SH-SY5Y (cell line): ENCODE results near the gene MORC3.

Experiments
- GATA2 ChIP-seq: IDR thresholded peaks from 2 replicates; pipeline ENCODE4 v1.6.1; 2011; ENCODE audit warnings: mild to moderate bottlenecking, low read depth, low read length
- GATA3 ChIP-seq: IDR thresholded peaks from 2 replicates; pipeline ENCODE4 v1.6.1; 2011; ENCODE audit warnings: low read depth, mild to moderate bottlenecking, low read length, moderate library complexity

The MORC3 gene

GRCh38 chr21:36321325-36322082 lies 1.5 kb downstream of the MORC3 start:
- TF ChIP-seq GATA3 = no peak
- TF ChIP-seq GATA2 = no peak

GRCh38 chr21:36322083-36322424 lies 2.1 kb downstream of the MORC3 start:
- TF ChIP-seq GATA3 = no peak
- TF ChIP-seq GATA2 = no peak

- TF ChIP-seq GATA3 (no peak), GATA2 (no peak)
Observed at GRCh38 chr21:36323032-36323431, 3.0 kb downstream of the MORC3 start.

GRCh38 chr21:36325373-36326010 lies 5.5 kb downstream of the MORC3 start:
- TF ChIP-seq GATA2 (no peak), GATA3 (no peak)

- no peak for TF ChIP-seq GATA2
- TF ChIP-seq GATA3 = no peak
Observed at GRCh38 chr21:36330904-36331303, 10.9 kb downstream of the MORC3 start.

GRCh38 chr21:36337099-36337509 lies 17.1 kb downstream of the MORC3 start:
- TF ChIP-seq GATA3 = no peak
- no peak for TF ChIP-seq GATA2

GRCh38 chr21:36338975-36339374 lies 19.0 kb downstream of the MORC3 start:
- TF ChIP-seq GATA3 (no peak), GATA2 (no peak)

GRCh38 chr21:36344931-36345330 lies 24.9 kb downstream of the MORC3 start:
- no peak for TF ChIP-seq GATA2

- TF ChIP-seq GATA2 (no peak), GATA3 (no peak)
Observed at GRCh38 chr21:36347278-36347961, 27.4 kb downstream of the MORC3 start.

GRCh38 chr21:36347962-36348328 lies 27.9 kb downstream of the MORC3 start:
- TF ChIP-seq GATA2 (no peak), GATA3 (no peak)

- no peak for TF ChIP-seq GATA3
- no peak for TF ChIP-seq GATA2
Observed at GRCh38 chr21:36349315-36349714, 29.3 kb downstream of the MORC3 start.

GRCh38 chr21:36350282-36350910 lies 30.4 kb downstream of the MORC3 start:
- TF ChIP-seq GATA2 (no peak), GATA3 (no peak)

GRCh38 chr21:36354918-36355680 lies 35.1 kb downstream of the MORC3 start:
- TF ChIP-seq GATA3 (no peak), GATA2 (no peak)

GRCh38 chr21:36355868-36356267 lies 35.9 kb downstream of the MORC3 start:
- TF ChIP-seq GATA3 = no peak
- no peak for TF ChIP-seq GATA2
